Heart right ventricle (tissue), 16 donors: ENCODE results near the gene IFNA10. TPM values are rescaled to one million over a fixed set of nuclear protein-coding genes. Genes with fewer than 3 reads are reported as not detected.
"Not testable (repeated sequence)": the region's sequence is repeated elsewhere in the genome, so short reads cannot be mapped to it uniquely, and the experiment has no call there.

Experiments used
- ATAC-seq, 8 donors: fragments of 200-7000 bp; cut with Tn5 transposase; one replicate each; pipeline ENCODE4 v1.9.1; 2020; ENCODE audit warnings: mild to moderate bottlenecking in 8 of 8, moderate library complexity in 8 of 8, moderate number of reproducible peaks in 1 of 8
- DNase-seq, 2 donors: peaks; one replicate each; pipeline ENCODE4 v3.0.0-alpha.2; 2020
- H3K27ac ChIP-seq, 10 donors: fragments of 200-600 bp; sonication (generic) in 2 of 10; one replicate each; pipeline versions ENCODE4 v1.5.0 to v1.8.0; 2020 to 2022; ENCODE audit warnings: mild to moderate bottlenecking in 3 of 10
- H3K27me3 ChIP-seq, 7 donors: fragments of 200-600 bp; one replicate each; pipeline ENCODE4 v1.8.0; 2021 to 2022; ENCODE audit warnings: mild to moderate bottlenecking in 2 of 7
- H3K36me3 ChIP-seq, 9 donors: fragments of 200-600 bp; sonication (generic) in 1 of 9; one replicate each; pipeline versions ENCODE4 v1.5.0 to v1.8.0; 2020 to 2022; ENCODE audit warnings: mild to moderate bottlenecking in 2 of 9
- H3K4me1 ChIP-seq, 9 donors: fragments of 200-600 bp; sonication (generic) in 1 of 9; one replicate each; pipeline versions ENCODE4 v1.5.0 to v1.8.0; 2020 to 2022; ENCODE audit warnings: mild to moderate bottlenecking in 4 of 9
- H3K4me3 ChIP-seq, 10 donors: fragments of 200-600 bp; sonication (generic) in 2 of 10; one replicate each; pipeline versions ENCODE4 v1.5.0 to v1.8.0; 2020 to 2022; ENCODE audit warnings: mild to moderate bottlenecking in 7 of 10, moderate library complexity in 2 of 10
- H3K9me3 ChIP-seq, 11 donors: fragments of 200-600 bp in 10 of 11; sonication (generic) in 2 of 11; one replicate each; pipeline versions ENCODE4 v1.5.0 to v1.8.0; 2013 to 2022; ENCODE audit warnings: mild to moderate bottlenecking in 2 of 11, control low read depth in 1 of 11, moderate library complexity in 1 of 11
- CTCF ChIP-seq, 9 donors: fragments of 200-600 bp; sonication (generic) in 2 of 9; IDR thresholded peaks; one replicate each; pipeline versions ENCODE4 v1.5.0 to v1.8.0; 2021 to 2022; ENCODE audit warnings: antibody characterized with exemption in 9 of 9, mild to moderate bottlenecking in 5 of 9, moderate library complexity in 1 of 9
- WGBS, 2 donors: extraction: QIAGEN DNeasy Blood & Tissue Kit; methylation state at CpG; one replicate each; pipeline ENCODE4 v1.1.7; 2013; ENCODE audit warnings: inconsistent platforms in 1 of 2; 5-methylcytosine and 5-hydroxymethylcytosine counted together
- intact Hi-C, 10 donors: fragments of 100-400 bp; cut with DNase I; formaldehyde crosslinking; loops; one replicate each; pipeline versions ENCODE4 v1.11.1 to v1.14.2; 2022
- long read RNA-seq, 3 donors: library from polyadenylated mRNA; unstranded; transcript quantifications; one replicate each; pipeline ENCODE4 v2.0.0, GENCODE V29; 2020 to 2021
- polyA plus RNA-seq, 2 donors: library from polyadenylated mRNA; stranded (reverse); fragments of 200-250 nt; gene quantifications; one replicate each; pipeline ENCODE4 v1.2.3, GENCODE V29; 2013
- total RNA-seq, 10 donors: library from RNA; stranded (reverse); fragmentation: NEBNext Ultra II Directional in 3 of 10; extraction: Animal tissue kit (Norgen Biotek cat#: 25700) in 3 of 10; gene quantifications; one replicate each; pipeline versions ENCODE4 v1.2.1 to v1.2.4, GENCODE V29; 2021 to 2023
- donor health status: Arrhythmogenic right ventricular cardiomyopathy.
- donor health status: ischemic (EF 13 %, LVEDD 7.1; RV severe dilation, severe dysfunction).
- donor health status: healthy with polysubstance abuse.
- donor health status: DM: no; HTN: yes; CAD: no.
- donor health status: DM: no; HTN: no; CAD: no.
- donor health status: ischemic (EF 25% LVEDD 6.9; RV normal size, moderate dysfunction).
- donor health status: ischemic (EF 25% LVEDD 5.7; RV mildly dilated, moderate dysfunction).
- donor health status: healthy.
- donor health status: DM: yes; HTN: yes; CAD: no.
- donor health status: Ischemic cardiomyopathy.
- donor health status: ischemic (EF 35%, LVEDD 5.7; RV mildly dilated, moderate dysfunction).
- donor health status: nonischemic (EF 11% LVEDD 7.7; RV severe dilation, severe dysfunction).
- donor health status: DM: yes; HTN: yes; CAD: no.
- donor health status: PGD.
- donor health status: ischemic (EF 29% LVEDD 5.4; RV normal size, mild dysfunction).
- donor health status: nonischemic (EF 23%, LVEDD 6.1; RV moderate dilation, normal function).

The IFNA10 gene
- not detected for total RNA-seq
- not detected for polyA plus RNA-seq
- long read RNA-seq, donor 1 = 0 reads
- long read RNA-seq, donor 2 = 0 reads
- long read RNA-seq, donor 3 = 0 reads

GRCh38 chr9:21207043-21207442 is at the start of gene IFNA10:
Gene IFNA10 (minus strand): TSS chr9:21207143. CDS start chr9:21207097, 46 bp downstream.
- H3K9me3 ChIP-seq, intact Hi-C loops: not testable (repeated sequence)
- WGBS, 2 donors = 81 to 90% methylated on average over 3 of the region's 3 CpGs

GRCh38 chr9:21255538-21256212 is 48.7 kb upstream of the IFNA10 start:
- H3K4me3 ChIP-seq = no peak overlapping the region
- no peak overlapping the region for H3K27ac ChIP-seq
- H3K36me3 ChIP-seq = no peaks in the 10 kb centered on the region
- peaks cover 0 to 15% (median 8%) of the 10 kb centered on the region in 7 donors for H3K27me3 ChIP-seq
- no peak for TF ChIP-seq CTCF (IDR thresholded peaks at IDR 0.05)
- ATAC-seq (no peak), DNase-seq (no peak)
- WGBS, 2 donors = 79 to 86% methylated on average over 5 of the region's 5 CpGs
- intact Hi-C loops = loop anchor here in 1 of 10 donors (10.0 kb wide), 1 partner anchor 529 kb away; no protein-coding TSS in a partner anchor
- peaks cover 0 to 20% (median 4%) of the 10 kb centered on the region in 9 donors for H3K4me1 ChIP-seq
- peaks cover 0 to 4% (median 0%) of the 10 kb centered on the region in 11 donors for H3K9me3 ChIP-seq

More at GRCh38 chr9:21207043-21207442, at the start of gene IFNA10:
- H3K27ac ChIP-seq, DNase-seq, ATAC-seq, H3K36me3 ChIP-seq, H3K4me3 ChIP-seq, H3K4me1 ChIP-seq: not testable (repeated sequence)
- H3K27me3 ChIP-seq = peaks cover 0 to 11% (median 0%) of the 10 kb centered on the region in 7 donors

DNA sequence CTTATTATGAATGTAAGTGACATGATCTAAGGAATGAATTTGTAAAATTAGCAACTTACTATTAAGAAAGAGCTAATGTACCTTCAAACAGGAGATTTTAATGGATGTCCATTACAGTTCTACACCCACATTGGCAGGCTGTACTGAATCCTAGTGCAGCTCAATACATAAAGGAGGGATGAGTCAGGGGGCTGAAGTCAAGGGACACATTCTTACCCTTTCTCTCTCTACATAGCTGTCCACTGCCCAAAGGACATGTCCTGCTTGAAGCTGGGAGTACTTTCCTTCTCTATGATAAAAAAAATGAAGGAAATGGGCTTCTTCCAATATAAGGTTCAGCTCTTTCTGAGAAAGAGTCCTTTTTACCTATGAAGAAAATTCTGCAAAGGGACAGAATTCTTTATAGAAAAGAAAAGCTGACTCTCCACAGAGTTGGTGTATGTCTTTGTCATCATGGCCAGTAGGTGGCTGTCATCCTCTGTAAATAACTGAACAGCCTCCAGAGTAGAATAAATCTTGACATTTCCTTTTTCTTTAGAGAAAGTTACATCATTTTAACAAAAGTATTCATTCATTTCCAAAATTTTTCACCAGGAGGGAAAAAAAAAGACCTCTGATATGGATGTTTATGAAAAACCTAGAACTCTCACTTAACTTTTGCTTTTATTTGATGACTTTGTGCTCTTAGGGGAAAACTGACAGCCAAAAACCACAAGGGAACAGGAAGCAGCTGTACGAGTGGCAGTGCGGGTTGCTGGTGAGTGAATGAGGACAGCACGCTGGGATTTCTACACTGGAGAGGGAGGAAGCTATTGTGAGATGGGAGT is 46.0 kb upstream of the IFNA10 start:
- Histone ChIP-seq H3K4me1 (peaks cover 0 to 20% (median 4%) of the 10 kb centered on the region in 9 donors), H3K4me3 (peak overlapping the region in 1 of 10 donors; percentile 5), H3K27ac (no peak overlapping the region), H3K9me3 (no peaks in the 10 kb centered on the region), H3K36me3 (no peaks in the 10 kb centered on the region), H3K27me3 (peaks cover 0 to 41% (median 8%) of the 10 kb centered on the region in 7 donors)
- DNase-seq (peak in 1 of 2 donors; percentile 32), ATAC-seq (peak in 7 of 8 donors; percentile 64 to 87 (median 74))
- intact Hi-C loops = loop anchor here in 2 of 10 donors (5.0 to 10.0 kb wide), 2 partner anchors 532 to 534 kb away; no protein-coding TSS in a partner anchor
- 0 to 6% methylated on average over 3 of the region's 3 CpGs for WGBS, 2 donors
- TF ChIP-seq CTCF (IDR thresholded peaks at IDR 0.05) = peak in 7 of 9 donors; percentile 39 to 62 (median 50)

DNA sequence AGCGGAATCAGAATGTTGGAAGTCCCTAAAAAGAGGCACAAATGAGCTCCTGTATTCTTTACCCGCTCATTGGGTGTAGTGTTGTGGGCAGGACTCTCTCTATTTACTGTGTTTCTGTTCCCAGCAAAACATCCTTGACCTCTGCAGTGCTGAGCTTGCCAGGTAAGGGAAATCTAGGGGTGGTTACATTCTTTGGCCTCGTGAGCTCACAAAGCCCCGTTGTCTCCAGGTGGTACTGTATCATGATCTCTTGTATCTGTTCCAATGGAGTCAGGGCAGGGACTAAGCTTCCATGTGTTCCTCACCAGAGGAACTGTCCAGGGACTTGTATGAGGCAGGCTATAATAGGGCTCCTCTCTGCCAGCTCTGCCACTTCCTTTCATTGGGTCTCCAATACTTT is 44.7 kb upstream of the IFNA10 start:
- H3K27ac ChIP-seq = no peak overlapping the region
- intact Hi-C loops = loop anchor here in 2 of 10 donors (5.0 to 10.0 kb wide), 2 partner anchors 533 to 536 kb away; no protein-coding TSS in a partner anchor
- peaks cover 0 to 20% (median 4%) of the 10 kb centered on the region in 9 donors for H3K4me1 ChIP-seq
- no peak overlapping the region for H3K4me3 ChIP-seq
- peaks cover 0 to 46% (median 7%) of the 10 kb centered on the region in 7 donors for H3K27me3 ChIP-seq
- DNase-seq (no peak), ATAC-seq (no peak)
- no peak for TF ChIP-seq CTCF (IDR thresholded peaks at IDR 0.05)
- no peaks in the 10 kb centered on the region for H3K9me3 ChIP-seq
- no peaks in the 10 kb centered on the region for H3K36me3 ChIP-seq
- WGBS, 2 donors = 64 to 66% methylated on average over 4 of the region's 4 CpGs
